HG03097 (cell line): ENCODE data around the gene NCKAP5.
"Not testable (repeated sequence)": the region's sequence is repeated elsewhere in the genome, so short reads cannot be mapped to it uniquely, and the experiment has no call there.

Source experiments
- ATAC-seq: cut with Tn5 transposase; IDR thresholded peaks from one replicate; pipeline ENCODE4 v1.9.1; 2021; ENCODE audit not compliant: unreplicated experiment, low FRiP score

Gene NCKAP5

GRCh38 chr2:132876745-132877391, 691.4 kb downstream of the NCKAP5 start:
- ATAC-seq = no peak

- no peak for ATAC-seq
These were observed 693.1 kb downstream of the NCKAP5 start for GRCh38 chr2:132875193-132875592.

- no peak for ATAC-seq
These were observed 694.5 kb downstream of the NCKAP5 start for GRCh38 chr2:132873738-132874137.

GRCh38 chr2:132871831-132872230, 696.4 kb downstream of the NCKAP5 start:
- no peak for ATAC-seq

GRCh38 chr2:132863961-132864360, 704.3 kb downstream of the NCKAP5 start:
- ATAC-seq = no peak

- no peak for ATAC-seq
These were observed 708.0 kb downstream of the NCKAP5 start for GRCh38 chr2:132860220-132860619.

GRCh38 chr2:132859590-132859989, 708.7 kb downstream of the NCKAP5 start:
- no peak for ATAC-seq

- ATAC-seq = no peak
These were observed 710.9 kb downstream of the NCKAP5 start for GRCh38 chr2:132857319-132857718.

GRCh38 chr2:132850688-132851087, 717.6 kb downstream of the NCKAP5 start:
- ATAC-seq = no peak

- no peak for ATAC-seq
These were observed 719.1 kb downstream of the NCKAP5 start for GRCh38 chr2:132849118-132849517.

GRCh38 chr2:132845339-132845738, 722.9 kb downstream of the NCKAP5 start:
- no peak for ATAC-seq

GRCh38 chr2:132844585-132844984, 723.7 kb downstream of the NCKAP5 start:
- ATAC-seq = no peak

- ATAC-seq = no peak
These were observed 730.5 kb downstream of the NCKAP5 start for GRCh38 chr2:132837769-132838168.

GRCh38 chr2:132830321-132830827, 737.9 kb downstream of the NCKAP5 start:
- ATAC-seq = no peak

GRCh38 chr2:132825601-132826000, 742.7 kb downstream of the NCKAP5 start:
- no peak for ATAC-seq

- ATAC-seq = no peak
These were observed 743.5 kb downstream of the NCKAP5 start for GRCh38 chr2:132824716-132825115.

- ATAC-seq = no peak
These were observed 752.0 kb downstream of the NCKAP5 start for GRCh38 chr2:132816234-132816633.

GRCh38 chr2:132815516-132815915, 752.7 kb downstream of the NCKAP5 start:
- ATAC-seq = no peak

- ATAC-seq = no peak
These were observed 753.6 kb downstream of the NCKAP5 start for GRCh38 chr2:132814651-132815050.

GRCh38 chr2:132813422-132813821, 754.8 kb downstream of the NCKAP5 start:
- no peak for ATAC-seq

- no peak for ATAC-seq
These were observed 756.9 kb downstream of the NCKAP5 start for GRCh38 chr2:132811148-132811915.

GRCh38 chr2:132809962-132810361, 758.3 kb downstream of the NCKAP5 start:
- ATAC-seq = not testable (repeated sequence)
